ENCODE data around the gene EEF2K. TPM values are rescaled to one million over a fixed set of nuclear protein-coding genes. Genes with fewer than 3 reads are reported as not detected.
A peak's percentile ranks its signal among the peaks of the same experiment; 100 is the strongest.

The EEF2K gene
- total and polyA plus RNA-seq, 2 of the 13 experiments (the other 11 are each of a cell fraction or from before 2014, with no cell fraction given): 22.0 to 23.8 TPM

DNA sequence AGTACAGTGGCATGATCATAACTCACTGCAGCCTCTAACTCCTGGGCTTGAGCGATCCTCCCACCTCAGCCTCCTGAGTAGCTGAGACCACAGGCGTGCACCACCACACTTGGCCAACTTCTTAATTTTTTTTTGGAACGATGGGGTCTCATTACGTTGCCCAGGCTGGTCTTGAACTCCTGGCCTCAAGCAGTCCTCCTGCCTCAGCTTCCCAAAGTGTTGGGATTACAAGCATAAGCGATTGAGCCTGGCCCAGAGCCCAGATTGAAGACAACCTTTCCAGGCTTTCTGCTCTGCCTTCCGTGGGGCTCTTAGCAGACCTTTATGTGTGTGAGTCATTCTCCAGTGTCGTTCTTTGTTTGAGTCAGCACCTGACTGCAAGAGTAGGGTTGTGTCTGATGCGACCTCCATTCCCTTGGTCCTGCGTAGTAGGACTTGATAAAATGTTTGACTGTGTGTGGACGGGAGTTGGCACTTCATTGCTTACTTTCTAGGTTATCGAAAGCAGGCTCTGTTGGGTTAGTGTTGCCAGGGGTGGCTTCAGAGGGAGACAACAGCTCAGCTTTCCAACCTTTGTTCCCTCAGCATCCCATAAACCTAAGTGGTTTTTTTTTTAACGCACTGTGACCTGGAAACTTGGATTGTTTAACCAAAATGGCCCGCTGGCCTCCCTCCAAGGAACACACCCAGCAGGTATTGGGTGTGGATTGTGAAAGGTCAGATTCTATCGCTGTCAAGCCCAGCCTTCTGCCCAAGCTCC is 26.4 kb downstream of the EEF2K start (continued):
- TF ChIP-seq ZNF407 (CRISPR knock-in tag; IDR thresholded peaks at IDR 0.05; ENCODE audit: not compliant biosample characterization) (no peak), KAT2B (IDR thresholded peaks at IDR 0.05; ENCODE audit: borderline replicate concordance, low read depth, low read length) (no peak), FOXA3 (CRISPR knock-in tag; IDR thresholded peaks at IDR 0.05) (peak; percentile 20; the same call in 1 of the 2 replicates), ARHGAP35 (CRISPR knock-in tag; IDR thresholded peaks at IDR 0.05; ENCODE audit: borderline replicate concordance) (no peak), PITX1 (CRISPR knock-in tag; IDR thresholded peaks at IDR 0.05) (peak; percentile 6; the same call in 1 of the 2 replicates), BCL6 (CRISPR knock-in tag; IDR thresholded peaks at IDR 0.05) (peak; percentile 38; the same call in 1 of the 2 replicates), EP300 (IDR thresholded peaks at IDR 0.05; ENCODE audit: low read depth in 2 of 2, low read length in 2 of 2) (no peak; a peak in 1 of 4 replicates), EP300 (CRISPR knock-in tag; IDR thresholded peaks at IDR 0.05; ENCODE audit: borderline replicate concordance) (no peak), REXO4 (CRISPR knock-in tag; IDR thresholded peaks at IDR 0.05; ENCODE audit: borderline replicate concordance) (no peak), ZC3H13 (CRISPR knock-in tag; IDR thresholded peaks at IDR 0.05) (no peak), AKAP8 (CRISPR knock-in tag; IDR thresholded peaks at IDR 0.05) (no peak), BORCS8-MEF2B (CRISPR knock-in tag; IDR thresholded peaks at IDR 0.05) (no peak; the same call in 1 of the 2 replicates), NCOR1 (IDR thresholded peaks at IDR 0.05; ENCODE audit: borderline replicate concordance, low read length) (peak; percentile 35; the same call in 1 of the 2 replicates)

All from HepG2 (cell line).